Testis (tissue), 3 donors: Measurements from ENCODE around the gene ARHGEF4. TPM values are rescaled to one million over a fixed set of nuclear protein-coding genes. Genes with fewer than 3 reads are reported as not detected.
A peak's percentile ranks its signal among the peaks of the same experiment; 100 is the strongest.

Source experiments
- DNase-seq: peaks from one replicate; pipeline ENCODE4 v3.0.0-alpha.2; 2019
- H3K27ac ChIP-seq, 2 donors: fragments of 200-600 bp; sonication (generic); one replicate each; pipeline ENCODE4 v1.5.1; 2019
- H3K27me3 ChIP-seq: fragments of 200-600 bp; sonication (generic); one replicate; pipeline ENCODE4 v1.5.1; 2019
- H3K36me3 ChIP-seq: fragments of 200-600 bp; sonication (generic); one replicate; pipeline ENCODE4 v1.5.1; 2017; ENCODE audit warnings: low read depth; ENCODE audit errors: missing control alignments
- H3K4me1 ChIP-seq: fragments of 200-600 bp; sonication (generic); one replicate; pipeline ENCODE4 v1.5.1; 2019
- H3K4me3 ChIP-seq, 2 donors: fragments of 200-600 bp; sonication (generic); one replicate each; pipeline ENCODE4 v1.5.1; 2017 to 2019
- H3K9me3 ChIP-seq: fragments of 200-600 bp; sonication (generic); one replicate; pipeline ENCODE4 v1.5.1; 2017
- POLR2A ChIP-seq: fragments of 450-650 bp; IDR thresholded peaks from one replicate; pipeline ENCODE4 v1.6.1; 2017; ENCODE audit warnings: antibody characterized with exemption, mild to moderate bottlenecking, moderate library complexity
- WGBS, 2 donors: methylation state at CpG; one replicate each; pipeline ENCODE4 v1.1.5; 2018; 5-methylcytosine and 5-hydroxymethylcytosine counted together
- intact Hi-C: fragments of 100-400 bp; cut with DNase I; formaldehyde crosslinking; loops from one replicate; pipeline ENCODE4 v1.15.1; 2023; ENCODE audit warnings: low total_unique reads
- polyA plus RNA-seq: library from polyadenylated mRNA; stranded (reverse); fragments of 350-450 nt; fragmentation: Illumina TruSeq; extraction: RNeasy Lipid Tissue Mini Kit (QIAGEN cat#74804); gene quantifications from one replicate; pipeline ENCODE4 v1.2.3, GENCODE V29; 2014; ENCODE audit warnings: low read depth, low replicate concordance; ENCODE audit not compliant: insufficient read depth
- total RNA-seq, 2 donors: library from RNA; depleted of rRNA; stranded (reverse); fragments of >200 nt; gene quantifications; one replicate each; pipeline ENCODE4 v1.2.3, GENCODE V29; 2016
- TF ChIP-seq, protein P1 (sequence below), 3 experiments: fragments of 450-650 bp in 2 of 3; fragments of 200-600 bp in 1 of 3; sonication (generic) in 1 of 3; IDR thresholded peaks; one replicate each; pipeline ENCODE4 v1.5.1; 2016 to 2019; ENCODE audit warnings: antibody characterized with exemption in 3 of 3, mild to moderate bottlenecking in 2 of 3, moderate library complexity in 1 of 3

ARHGEF4 gene
- total and polyA plus RNA-seq, 3 donors from 2014 or later: 18.0 to 37.4 (median 36.3) TPM

DNA sequence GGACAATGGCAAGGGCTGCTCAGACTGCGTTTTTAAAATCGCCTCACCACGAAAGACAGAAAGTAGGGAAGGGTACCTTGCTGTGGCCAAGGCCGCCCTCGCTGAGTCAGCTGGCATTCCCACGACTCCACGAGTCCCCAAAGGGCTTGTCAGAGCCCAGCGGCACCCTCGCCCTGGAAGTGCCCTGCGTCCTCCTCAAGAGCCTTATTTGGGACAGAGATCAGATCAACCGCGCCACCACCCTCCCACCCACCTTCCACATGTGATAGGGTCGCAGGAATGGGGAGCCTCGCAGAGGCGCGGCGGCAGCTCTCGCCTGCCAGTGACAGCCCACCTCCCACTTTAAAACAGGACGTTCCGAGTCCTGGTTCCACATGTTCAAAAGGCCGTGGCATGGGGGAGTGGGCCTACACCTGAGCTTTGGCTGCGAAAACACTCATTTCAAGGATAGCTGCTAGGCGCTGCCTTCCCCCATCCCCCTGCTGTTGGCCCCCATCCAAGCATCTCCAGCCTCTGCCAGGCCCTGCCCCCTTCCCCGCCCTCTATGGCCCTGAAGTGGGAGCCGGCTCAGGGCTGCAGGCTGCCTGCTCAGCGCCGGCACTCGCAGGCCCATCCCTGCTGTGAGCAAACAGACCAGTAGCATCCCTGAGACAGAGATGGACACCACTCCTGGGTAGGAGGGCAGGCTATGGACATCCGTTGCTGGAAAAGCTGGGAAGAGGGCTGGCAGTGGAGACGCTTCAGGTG, 38.1 kb upstream of the ARHGEF4 start:
- no peak for TF ChIP-seq POLR2A
- TF ChIP-seq, protein P1, sequence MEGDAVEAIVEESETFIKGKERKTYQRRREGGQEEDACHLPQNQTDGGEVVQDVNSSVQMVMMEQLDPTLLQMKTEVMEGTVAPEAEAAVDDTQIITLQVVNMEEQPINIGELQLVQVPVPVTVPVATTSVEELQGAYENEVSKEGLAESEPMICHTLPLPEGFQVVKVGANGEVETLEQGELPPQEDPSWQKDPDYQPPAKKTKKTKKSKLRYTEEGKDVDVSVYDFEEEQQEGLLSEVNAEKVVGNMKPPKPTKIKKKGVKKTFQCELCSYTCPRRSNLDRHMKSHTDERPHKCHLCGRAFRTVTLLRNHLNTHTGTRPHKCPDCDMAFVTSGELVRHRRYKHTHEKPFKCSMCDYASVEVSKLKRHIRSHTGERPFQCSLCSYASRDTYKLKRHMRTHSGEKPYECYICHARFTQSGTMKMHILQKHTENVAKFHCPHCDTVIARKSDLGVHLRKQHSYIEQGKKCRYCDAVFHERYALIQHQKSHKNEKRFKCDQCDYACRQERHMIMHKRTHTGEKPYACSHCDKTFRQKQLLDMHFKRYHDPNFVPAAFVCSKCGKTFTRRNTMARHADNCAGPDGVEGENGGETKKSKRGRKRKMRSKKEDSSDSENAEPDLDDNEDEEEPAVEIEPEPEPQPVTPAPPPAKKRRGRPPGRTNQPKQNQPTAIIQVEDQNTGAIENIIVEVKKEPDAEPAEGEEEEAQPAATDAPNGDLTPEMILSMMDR (IDR thresholded peaks at IDR 0.05): no peak
- intact Hi-C loops: loop anchor here (5.0 kb wide), 1 partner anchor 74 kb away; no protein-coding TSS in a partner anchor
- WGBS, 2 donors: 33 to 36% methylated on average over 8 to 30 of the region's 30 CpGs
- Histone ChIP-seq H3K4me3 (peak overlapping the region; percentile 77 to 90), H3K9me3 (no peaks in the 10 kb centered on the region), H3K4me1 (no peaks in the 10 kb centered on the region), H3K36me3 (no peaks in the 10 kb centered on the region), H3K27ac (peak overlapping the region in 1 of 2 donors; percentile 91), H3K27me3 (no peaks in the 10 kb centered on the region)
- peak; percentile 28 for DNase-seq

DNA sequence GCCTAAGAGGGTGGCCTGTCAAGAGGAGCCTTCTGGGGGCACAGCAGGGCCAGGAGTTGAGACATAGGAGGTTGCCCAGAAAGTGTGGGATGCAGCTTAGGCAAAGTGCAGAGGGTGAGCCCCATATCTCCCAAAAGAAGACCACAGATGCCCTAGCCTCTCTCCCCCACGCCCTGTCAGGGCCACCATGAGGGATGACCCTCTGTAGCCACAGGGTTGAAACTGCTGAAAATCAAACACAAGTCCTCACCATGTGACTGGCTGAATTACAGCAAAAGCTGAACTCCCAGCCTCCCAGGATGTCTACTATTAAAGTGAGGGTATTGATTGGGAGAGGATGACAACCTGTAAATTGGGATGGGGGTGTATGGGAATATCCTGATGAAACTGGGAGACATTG, 37.4 kb upstream of the ARHGEF4 start:
- no peaks in the 10 kb centered on the region for H3K4me1 ChIP-seq
- H3K27me3 ChIP-seq: no peaks in the 10 kb centered on the region
- no peaks in the 10 kb centered on the region for H3K9me3 ChIP-seq
- H3K27ac ChIP-seq: no peak overlapping the region
- no peaks in the 10 kb centered on the region for H3K36me3 ChIP-seq
- intact Hi-C loops: loop anchor here (5.0 kb wide), 1 partner anchor 73 kb away; no protein-coding TSS in a partner anchor
- H3K4me3 ChIP-seq: no peak overlapping the region
- DNase-seq: no peak
- 95% methylated on average over 1 of the region's 1 CpG; no CpG with 5 or more reads in 1 of the 2 donors for WGBS, 2 donors
- TF ChIP-seq, protein P1 (IDR thresholded peaks at IDR 0.05): no peak
- TF ChIP-seq POLR2A: no peak

DNA sequence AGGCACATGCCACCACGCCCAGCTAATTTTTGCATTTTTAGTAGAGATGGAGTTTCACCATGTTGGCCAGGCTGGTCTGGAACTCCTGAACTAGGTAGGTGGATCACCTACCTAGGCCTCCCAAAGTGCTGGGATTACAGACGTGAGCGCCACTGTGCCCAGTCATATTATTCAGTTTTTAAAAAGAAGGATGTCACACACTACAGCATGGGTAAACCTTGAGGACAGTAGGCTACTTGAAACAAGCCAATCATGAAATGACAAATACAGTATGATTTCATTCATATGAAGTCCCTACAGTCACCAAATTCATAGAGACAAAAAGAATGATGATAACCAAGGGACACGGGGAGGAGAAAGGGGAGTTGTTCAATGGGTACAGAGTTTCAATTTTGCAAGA, 31.1 kb upstream of the ARHGEF4 start:
- intact Hi-C loops: no loop called here

DNA sequence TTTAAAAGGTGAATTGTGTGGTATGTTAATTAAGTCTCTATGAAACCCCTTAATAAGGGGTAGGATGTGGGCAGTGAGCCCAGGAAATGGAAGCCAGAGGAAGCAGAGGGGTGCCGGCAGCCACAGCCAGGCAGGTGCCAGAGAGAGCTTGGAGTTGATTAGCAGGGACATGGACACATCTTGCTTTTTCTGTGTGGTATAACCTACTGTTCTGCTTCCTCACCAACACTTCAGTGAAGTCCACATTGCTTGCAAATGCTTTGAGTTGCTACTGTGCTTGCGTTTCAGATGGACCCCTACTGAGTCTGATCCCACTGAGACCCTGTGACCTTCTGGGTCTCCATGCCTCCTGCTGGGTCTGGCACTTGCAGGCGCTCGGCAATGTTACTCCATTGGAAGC, 30.3 kb upstream of the ARHGEF4 start:
- Histone ChIP-seq H3K9me3 (no peaks in the 10 kb centered on the region), H3K4me3 (no peak overlapping the region), H3K36me3 (no peaks in the 10 kb centered on the region), H3K4me1 (no peaks in the 10 kb centered on the region), H3K27me3 (no peaks in the 10 kb centered on the region), H3K27ac (no peak overlapping the region)
- 77% methylated on average over 4 of the region's 4 CpGs for WGBS, 2 donors
- TF ChIP-seq POLR2A: no peak
- TF ChIP-seq, protein P1 (IDR thresholded peaks at IDR 0.05): no peak
- intact Hi-C loops: no loop called here
- no peak for DNase-seq

More for the DNA sequence above, 31.1 kb upstream of the ARHGEF4 start:
- H3K4me1 ChIP-seq: no peaks in the 10 kb centered on the region
- 75 to 87% methylated on average over 4 of the region's 4 CpGs for WGBS, 2 donors
- TF ChIP-seq, protein P1 (IDR thresholded peaks at IDR 0.05): no peak
- no peak for TF ChIP-seq POLR2A
- no peaks in the 10 kb centered on the region for H3K9me3 ChIP-seq
- H3K4me3 ChIP-seq: no peak overlapping the region
- no peak for DNase-seq
- H3K36me3 ChIP-seq: no peaks in the 10 kb centered on the region
- H3K27ac ChIP-seq: no peak overlapping the region
- H3K27me3 ChIP-seq: no peaks in the 10 kb centered on the region
